ENCODE results near the gene TTYH3.

DNA sequence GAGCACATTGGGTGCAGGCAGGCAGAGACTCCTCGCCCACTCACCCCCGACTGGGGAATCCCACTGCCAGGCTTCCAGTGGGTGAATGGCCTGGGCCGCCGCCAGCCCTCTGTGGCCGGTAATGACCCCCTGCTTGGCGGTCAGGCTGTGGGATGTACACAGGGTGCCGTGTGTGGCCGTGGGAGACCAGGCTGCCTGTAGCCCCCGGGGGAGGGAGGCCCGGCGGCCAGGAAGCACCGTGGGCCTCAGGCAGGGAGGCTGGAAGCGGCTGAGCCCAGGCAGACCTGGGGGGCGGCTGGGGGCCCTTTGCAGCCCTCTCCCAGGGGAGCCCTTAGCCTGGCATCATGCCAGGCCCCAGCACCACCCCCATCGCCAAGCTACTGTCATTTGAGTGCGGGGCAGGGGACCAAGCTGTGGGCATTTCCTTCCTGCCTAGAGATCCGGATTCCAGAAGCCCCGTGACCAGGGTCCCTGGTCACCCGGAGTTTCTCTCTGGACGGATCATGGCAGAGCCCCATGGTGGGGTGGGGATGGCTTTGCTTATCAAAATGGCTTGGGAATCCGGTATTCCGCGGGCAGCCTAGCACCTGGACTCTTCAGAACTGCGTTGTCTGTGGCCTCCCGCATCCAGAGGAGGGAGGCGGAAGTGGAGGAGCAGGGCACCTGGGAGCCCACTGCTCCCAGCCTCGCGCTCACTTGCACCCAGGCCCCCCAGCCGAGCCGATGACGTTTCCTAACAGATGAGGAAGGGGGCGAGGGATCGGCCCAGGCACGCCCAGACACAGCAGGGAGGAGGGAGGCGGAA lies 1.1 kb downstream of the TTYH3 start:
- TF ChIP-seq SP2 (IDR thresholded peaks at IDR 0.05; ENCODE audit: low read length) (no peak), CEBPB (IDR thresholded peaks at IDR 0.05; ENCODE audit: low read depth, low read length) (no peak)

Measured in H1 (cell line).